Measurements from ENCODE around the gene CCDC38.

CCDC38 gene

DNA sequence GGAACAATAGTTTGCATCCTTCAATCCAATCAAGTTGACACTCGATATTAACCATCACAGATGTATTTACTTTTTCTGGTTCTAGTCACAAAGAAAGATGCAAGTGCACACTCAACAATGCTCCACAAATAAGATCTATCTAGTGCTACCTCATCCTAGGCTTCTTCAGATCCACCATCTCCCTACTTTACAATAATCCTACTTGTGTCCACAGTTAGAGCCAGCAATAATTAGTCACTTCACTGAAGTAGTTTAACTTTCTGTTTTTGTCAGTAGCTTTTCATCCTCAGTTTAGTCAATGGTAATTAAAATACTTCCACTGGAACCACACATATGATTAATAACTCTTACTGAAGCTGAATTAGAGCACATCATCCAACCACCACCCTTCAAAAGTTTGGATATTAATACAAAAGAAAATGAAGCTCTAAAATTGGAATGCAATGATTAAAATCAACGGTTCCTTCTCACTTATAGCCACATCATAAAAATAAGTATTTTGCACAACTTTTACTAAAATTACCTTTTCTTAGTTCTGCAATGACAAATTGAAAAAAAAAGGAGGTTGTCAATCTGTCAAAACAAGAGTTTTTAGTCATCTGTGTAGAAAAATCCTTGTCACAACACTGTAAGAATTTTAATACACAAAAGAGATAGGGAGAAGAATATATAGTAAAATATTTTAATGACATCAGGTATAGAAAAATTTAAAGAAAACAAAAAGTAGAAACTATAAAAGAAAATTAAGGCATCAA is 111.9 kb downstream of the CCDC38 start:
- no peak for DNase-seq

DNA sequence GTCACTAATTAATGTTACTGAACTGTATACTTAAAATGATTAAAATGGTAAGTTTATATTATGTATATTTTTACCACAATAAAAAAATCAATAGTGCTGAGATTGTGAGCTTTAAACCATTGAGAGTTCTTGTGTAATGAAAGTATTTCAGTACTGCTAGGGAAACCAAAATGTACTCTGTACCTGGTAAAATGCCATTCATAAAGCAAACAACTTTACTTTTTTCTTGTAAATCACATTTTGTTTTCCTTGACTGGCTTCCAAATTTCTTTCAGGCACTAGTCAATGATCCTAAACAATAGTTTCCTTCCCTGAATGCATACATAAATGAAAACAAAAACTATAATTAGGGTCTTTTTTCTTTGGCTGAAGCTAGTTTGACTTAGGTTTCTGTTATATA is 113.0 kb downstream of the CCDC38 start:
- DNase-seq = no peak

GRCh38 chr12:95820096-95820703 is 122.2 kb downstream of the CCDC38 start:
- DNase-seq = no peak

Measured in NCI-H2107 (cell line).